Measurements from ENCODE around the gene UNC13A.

UNC13A gene

GRCh38 chr19:17687857-17688784 lies at the start of gene UNC13A:
TSS of gene UNC13A (minus strand) at chr19:17688354. CDS start at chr19:17688199, 155 bp downstream.
- DNase-seq (ENCODE audit: low read depth): no peak

DNA sequence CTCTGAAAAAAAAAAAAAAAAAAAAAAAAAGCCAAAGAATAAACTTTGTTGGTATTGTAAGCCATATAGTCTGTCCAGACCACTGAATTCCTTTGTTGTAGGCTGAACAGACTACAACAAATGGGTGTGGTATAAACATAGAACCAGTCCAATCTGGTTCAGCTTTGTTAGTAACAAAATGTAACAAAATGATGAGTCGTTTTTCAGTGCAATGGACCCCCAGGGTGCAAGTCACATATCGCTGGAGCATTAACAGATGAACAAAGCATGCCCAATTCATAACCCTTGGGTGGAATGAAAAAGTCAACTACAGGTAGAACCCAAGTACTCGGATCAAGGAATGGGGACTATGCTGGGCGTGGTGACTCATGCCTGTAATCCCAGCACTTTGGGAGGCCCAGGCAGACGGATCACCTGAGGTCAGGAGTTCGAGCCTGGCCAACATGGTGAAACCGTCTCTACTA lies 49.6 kb upstream of the UNC13A start:
- DNase-seq (ENCODE audit: low read depth): no peak

DNA sequence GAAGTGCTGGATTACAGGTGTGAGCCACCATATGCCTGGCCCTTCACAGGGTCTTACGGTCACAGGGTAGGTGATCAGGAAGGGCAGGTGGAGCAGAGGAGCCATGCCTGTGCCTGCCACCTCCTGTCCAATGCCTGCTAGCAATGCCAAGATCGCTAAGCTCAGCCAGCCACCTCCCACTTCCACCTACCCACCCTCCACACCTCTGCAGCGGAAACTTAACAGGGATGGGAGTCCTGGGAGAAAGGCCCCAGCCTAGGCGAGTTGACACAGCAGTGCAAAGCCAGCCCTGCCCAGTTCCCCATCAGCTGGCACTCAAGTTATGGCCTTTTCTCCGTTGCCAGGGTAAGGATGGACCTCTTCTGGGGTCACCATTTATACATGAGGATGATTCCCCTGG lies 47.3 kb upstream of the UNC13A start:
- DNase-seq (ENCODE audit: low read depth): no peak

- DNase-seq (ENCODE audit: low read depth): no peak
These were observed 46.0 kb upstream of the UNC13A start for GRCh38 chr19:17734146-17734545.

GRCh38 chr19:17733127-17733526 lies 45.0 kb upstream of the UNC13A start:
- no peak for DNase-seq (ENCODE audit: low read depth)

DNA sequence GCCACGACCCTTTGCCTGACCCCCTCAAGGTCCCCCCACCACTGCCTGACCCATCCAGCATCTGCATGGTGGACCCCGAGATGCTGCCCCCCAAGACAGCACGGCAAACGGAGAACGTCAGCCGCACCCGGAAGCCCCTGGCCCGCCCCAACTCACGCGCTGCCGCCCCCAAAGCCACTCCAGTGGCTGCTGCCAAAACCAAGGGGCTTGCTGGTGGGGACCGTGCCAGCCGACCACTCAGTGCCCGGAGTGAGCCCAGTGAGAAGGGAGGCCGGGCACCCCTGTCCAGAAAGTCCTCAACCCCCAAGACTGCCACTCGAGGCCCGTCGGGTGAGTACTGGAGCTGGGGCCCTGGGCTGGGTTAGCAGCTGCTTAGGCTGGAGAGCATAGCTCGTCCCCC lies 39.7 kb upstream of the UNC13A start:
- DNase-seq (ENCODE audit: low read depth): no peak

GRCh38 chr19:17726964-17727773 lies 39.0 kb upstream of the UNC13A start:
- no peak for DNase-seq (ENCODE audit: low read depth)

GRCh38 chr19:17726136-17726741 lies 38.1 kb upstream of the UNC13A start:
- DNase-seq (ENCODE audit: low read depth): no peak

DNA sequence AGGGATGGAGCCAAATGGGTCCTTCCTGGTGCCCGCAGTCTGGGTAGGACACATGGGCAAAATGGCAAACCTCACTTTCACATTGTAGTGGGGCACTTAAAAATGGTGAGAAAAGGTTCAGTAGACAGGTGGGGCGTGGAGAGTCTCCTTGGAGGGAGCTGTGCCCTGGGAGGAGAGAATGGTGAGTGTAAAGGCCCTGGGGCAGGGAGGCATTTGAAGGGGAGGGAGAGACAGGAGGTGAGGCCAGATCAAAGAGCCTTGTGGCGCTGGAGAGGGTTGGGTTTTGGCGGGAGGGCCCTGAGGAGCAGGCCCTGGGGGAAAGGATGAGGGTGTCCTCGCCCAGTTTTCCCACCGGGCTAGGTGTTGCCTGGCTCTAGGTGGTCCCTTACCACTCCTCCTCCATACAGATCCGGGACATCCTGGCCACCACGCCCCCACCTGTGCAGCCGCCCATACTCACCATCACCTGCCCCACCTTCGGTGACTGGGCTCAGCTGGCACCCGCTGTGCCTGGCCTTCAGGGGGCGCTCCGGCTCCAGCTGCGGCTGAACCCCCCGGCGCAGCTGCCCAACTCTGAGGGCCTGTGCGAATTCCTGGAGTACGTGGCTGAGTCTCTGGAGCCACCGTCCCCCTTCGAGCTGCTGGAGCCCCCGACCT lies 37.4 kb upstream of the UNC13A start:
- DNase-seq (ENCODE audit: low read depth): no peak

GRCh38 chr19:17724655-17725054 lies 36.5 kb upstream of the UNC13A start:
- DNase-seq (ENCODE audit: low read depth): no peak

DNA sequence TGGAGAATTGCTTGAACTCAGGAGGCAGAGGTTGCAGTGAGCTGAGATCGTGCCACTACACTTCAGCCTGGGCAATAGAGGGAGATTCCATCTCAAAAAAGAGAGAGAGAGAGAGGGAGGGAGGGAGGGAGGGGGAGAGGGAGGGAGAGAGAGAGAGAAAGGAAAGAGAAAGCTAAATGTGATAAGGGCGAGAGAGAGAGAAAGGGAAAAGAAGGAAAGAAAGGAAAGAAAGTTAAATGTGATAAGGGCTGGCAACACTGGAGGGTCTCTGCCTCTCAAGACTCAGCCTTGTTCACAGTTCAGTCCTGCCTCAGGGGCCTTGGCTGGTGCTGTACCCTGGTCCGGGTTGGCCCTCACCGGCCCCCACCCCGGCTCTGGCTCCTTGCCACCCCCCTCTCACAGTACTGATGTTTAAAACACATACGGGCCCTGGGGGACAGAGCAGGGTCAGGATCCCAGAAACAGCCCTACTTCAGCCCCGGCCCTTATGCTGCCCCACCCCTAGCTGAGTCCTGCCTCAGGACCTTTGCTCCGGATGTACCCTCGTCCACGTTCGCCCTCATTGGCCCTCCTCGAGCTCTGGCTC lies 34.6 kb upstream of the UNC13A start:
- no peak for DNase-seq (ENCODE audit: low read depth)

- DNase-seq (ENCODE audit: low read depth): no peak
These were observed 33.7 kb upstream of the UNC13A start for GRCh38 chr19:17721821-17722220.

DNA sequence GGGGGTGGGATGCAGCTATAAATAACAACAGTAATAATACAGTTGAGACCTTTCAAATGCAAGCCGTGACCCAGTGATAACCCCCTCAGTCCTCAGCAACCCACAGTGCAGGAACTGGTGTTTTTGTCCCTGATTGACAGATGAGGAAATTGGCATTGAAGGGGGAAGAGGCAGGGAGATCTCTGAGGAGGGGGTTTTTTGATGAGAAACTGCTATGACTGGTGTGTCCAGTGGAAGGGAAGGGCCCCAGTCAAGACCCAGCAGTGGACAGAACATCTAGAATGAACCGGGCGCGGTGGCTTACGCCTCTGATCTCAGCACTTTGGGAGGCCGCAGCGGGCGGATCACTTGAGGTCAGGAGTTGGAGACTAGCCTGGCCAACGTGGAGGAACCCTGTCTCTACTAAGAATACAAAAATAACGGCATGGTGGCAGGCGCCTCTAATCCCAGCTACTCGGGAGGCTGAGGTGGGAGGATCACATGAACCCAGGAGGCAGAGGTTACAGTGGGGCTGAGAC lies 33.0 kb upstream of the UNC13A start:
- no peak for DNase-seq (ENCODE audit: low read depth)

DNA sequence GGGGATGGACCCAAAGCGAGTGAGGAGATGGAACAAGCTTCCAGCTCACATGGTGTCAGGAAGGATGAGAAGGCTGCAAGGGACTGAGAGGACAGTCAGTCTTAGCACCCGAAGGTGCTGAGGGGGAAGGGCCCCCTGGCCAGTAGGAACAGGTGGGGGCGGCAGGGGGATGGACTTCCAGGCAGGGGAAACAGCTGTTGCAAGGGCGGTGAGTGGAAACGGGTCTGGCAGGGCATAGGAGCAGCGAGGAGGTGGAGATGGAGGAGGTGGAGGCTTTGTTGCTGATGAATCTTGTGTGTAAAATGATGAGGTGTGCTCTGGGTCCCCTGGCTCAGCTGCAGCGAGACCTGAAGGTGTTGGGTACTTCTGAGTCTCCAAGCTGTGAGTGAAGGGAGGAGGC lies 32.3 kb upstream of the UNC13A start:
- no peak for DNase-seq (ENCODE audit: low read depth)

DNA sequence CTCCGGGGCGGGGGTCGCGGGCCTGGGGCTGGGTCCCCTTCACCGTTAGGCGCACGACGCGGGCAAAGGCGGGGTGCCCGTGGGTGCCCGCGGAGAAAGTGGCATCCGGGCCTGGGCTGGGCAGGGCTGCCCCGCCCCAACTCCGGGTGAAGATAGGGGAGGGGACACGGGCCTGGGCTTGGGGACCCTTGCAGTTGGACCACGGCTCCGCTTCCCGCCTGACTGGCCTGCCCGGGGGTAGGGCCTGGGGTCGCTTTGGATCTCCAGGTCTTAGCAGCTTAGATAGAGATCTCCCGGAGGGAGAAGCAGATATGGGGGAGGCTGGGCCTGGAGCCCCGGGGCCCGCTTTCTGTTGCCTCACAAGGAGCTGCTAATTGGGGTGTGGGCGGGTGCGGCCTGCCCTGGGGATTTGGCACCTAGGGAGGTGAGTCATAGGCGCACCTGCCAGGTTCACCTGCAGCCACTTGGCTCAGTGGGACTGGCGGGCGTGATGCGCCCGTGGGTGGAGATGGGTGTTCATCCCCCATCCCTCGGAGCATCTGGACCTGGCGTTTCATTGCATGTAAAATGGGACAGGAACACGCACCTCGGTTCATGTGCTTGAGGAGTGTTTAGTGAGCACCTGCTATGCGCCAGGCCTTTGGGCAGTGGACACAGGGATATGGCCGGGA lies 31.7 kb upstream of the UNC13A start:
- no peak for DNase-seq (ENCODE audit: low read depth)

- DNase-seq (ENCODE audit: low read depth): no peak
These were observed 31.0 kb upstream of the UNC13A start, which contains the start of gene MAP1S for GRCh38 chr19:17718947-17719711. TSS of gene MAP1S (plus strand) at chr19:17719480. CDS start at chr19:17719503, 23 bp downstream.

DNA sequence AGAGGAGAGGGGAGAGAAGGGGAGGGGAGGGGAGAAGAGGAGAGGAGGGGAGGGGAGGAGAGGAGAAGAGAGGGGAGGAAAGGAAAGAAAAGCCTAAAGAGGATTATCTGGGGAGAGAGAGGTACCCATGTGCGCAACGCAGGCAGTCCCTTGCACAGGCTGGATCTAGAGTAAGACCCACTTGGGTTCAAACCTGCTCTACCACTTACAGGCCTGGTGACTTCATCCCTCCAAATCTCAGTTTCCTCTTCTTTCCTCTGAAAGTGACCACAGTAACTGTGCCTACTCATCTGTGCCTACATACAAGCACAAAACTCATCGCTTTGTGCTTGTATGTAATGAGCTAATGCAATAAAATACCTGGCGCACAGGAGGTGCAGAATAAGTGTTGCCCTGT lies 30.4 kb upstream of the UNC13A start:
- no peak for DNase-seq (ENCODE audit: low read depth)

- DNase-seq (ENCODE audit: low read depth): no peak
These were observed 28.3 kb upstream of the UNC13A start for GRCh38 chr19:17716309-17716929.

DNA sequence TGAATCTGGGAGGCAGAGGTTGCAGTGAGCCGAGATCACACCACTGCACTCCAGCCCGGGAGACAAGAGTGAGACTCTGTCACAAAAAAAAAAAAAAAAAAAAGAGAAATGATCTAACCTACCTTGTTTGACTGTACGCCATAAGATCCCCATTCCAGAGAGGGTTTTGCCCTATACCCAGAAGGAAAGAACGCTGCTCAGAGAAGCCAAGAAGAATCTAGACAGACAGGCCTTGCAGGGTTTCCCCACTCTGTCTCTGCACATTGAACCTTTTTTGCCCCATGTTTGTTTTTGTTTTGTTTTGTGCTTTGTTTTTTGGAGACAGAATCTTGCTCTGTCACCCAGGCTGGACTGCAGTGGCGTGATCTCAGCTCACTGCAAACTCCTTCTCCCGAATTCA lies 23.7 kb upstream of the UNC13A start:
- no peak for DNase-seq (ENCODE audit: low read depth)
